RPMI8226 (cell line): ENCODE results near the gene PCDH8.

Experiments used
- DNase-seq: peaks from one replicate; pipeline ENCODE4 v3.0.0-alpha.2; 2015

The PCDH8 gene

GRCh38 chr13:52848455-52849195, at the start of gene PCDH8:
TSS of gene PCDH8 (minus strand) at chr13:52848640. CDS start at chr13:52848436, 204 bp downstream.
- no peak for DNase-seq

GRCh38 chr13:52896827-52897659, 48.6 kb upstream of the PCDH8 start:
- DNase-seq: peak; percentile 15

- DNase-seq: no peak
Measured at GRCh38 chr13:52894413-52894812, 46.0 kb upstream of the PCDH8 start.

- no peak for DNase-seq
Measured at GRCh38 chr13:52892925-52893324, 44.5 kb upstream of the PCDH8 start.

- DNase-seq: no peak
Measured at GRCh38 chr13:52891706-52892105, 43.3 kb upstream of the PCDH8 start.

GRCh38 chr13:52887165-52887564, 38.7 kb upstream of the PCDH8 start:
- no peak for DNase-seq

GRCh38 chr13:52885141-52885540, 36.7 kb upstream of the PCDH8 start:
- DNase-seq: no peak

- DNase-seq: no peak
Measured at GRCh38 chr13:52884429-52885010, 36.1 kb upstream of the PCDH8 start.

- no peak for DNase-seq
Measured at GRCh38 chr13:52882785-52883184, 34.3 kb upstream of the PCDH8 start.

GRCh38 chr13:52879950-52880741, 31.7 kb upstream of the PCDH8 start:
- no peak for DNase-seq

- no peak for DNase-seq
Measured at GRCh38 chr13:52878831-52879230, 30.4 kb upstream of the PCDH8 start.

- DNase-seq: no peak
Measured at GRCh38 chr13:52870143-52870542, 21.7 kb upstream of the PCDH8 start.

- no peak for DNase-seq
Measured at GRCh38 chr13:52869621-52870020, 21.2 kb upstream of the PCDH8 start.

GRCh38 chr13:52869050-52869449, 20.6 kb upstream of the PCDH8 start:
- DNase-seq: no peak

- DNase-seq: no peak
Measured at GRCh38 chr13:52868190-52868589, 19.8 kb upstream of the PCDH8 start.

- no peak for DNase-seq
Measured at GRCh38 chr13:52864941-52865340, 16.5 kb upstream of the PCDH8 start.

GRCh38 chr13:52862358-52863206, 14.1 kb upstream of the PCDH8 start:
- DNase-seq: peak; percentile 14

GRCh38 chr13:52852444-52852843, 4.0 kb upstream of the PCDH8 start:
- DNase-seq: no peak

- DNase-seq: peak; percentile 39
Measured at GRCh38 chr13:52851137-52851962, 2.9 kb upstream of the PCDH8 start.

GRCh38 chr13:52850396-52851136, 2.1 kb upstream of the PCDH8 start:
- DNase-seq: peak; percentile 73
